Activated CD4-positive, alpha-beta T cell treated with anti-CD3 and anti-CD28 coated beads, Interleukin-2, amount 50 U/mL, for 16 hours (primary cell): ENCODE data around the gene ERF.

Experiments used
- DNase-seq: peaks from one replicate; pipeline ENCODE4 v3.0.0-alpha.2; 2020

ERF gene

GRCh38 chr19:42252365-42253244, 2.3 kb downstream of the ERF start:
- DNase-seq: no peak

- no peak for DNase-seq
These were observed 3.2 kb downstream of the ERF start for GRCh38 chr19:42251572-42252358.

GRCh38 chr19:42250666-42251531, 4.0 kb downstream of the ERF start:
- DNase-seq: no peak

GRCh38 chr19:42250183-42250665, 4.7 kb downstream of the ERF start:
- DNase-seq: no peak

- DNase-seq: no peak
These were observed 5.2 kb downstream of the ERF start for GRCh38 chr19:42249769-42250168.

- no peak for DNase-seq
These were observed 5.7 kb downstream of the ERF start for GRCh38 chr19:42249149-42249750.

- no peak for DNase-seq
These were observed 6.4 kb downstream of the ERF start for GRCh38 chr19:42248270-42249148.

- DNase-seq: no peak
These were observed 7.2 kb downstream of the ERF start for GRCh38 chr19:42247640-42248199.

- DNase-seq: no peak
These were observed 7.8 kb downstream of the ERF start for GRCh38 chr19:42246922-42247639.

- DNase-seq: no peak
These were observed 8.6 kb downstream of the ERF start for GRCh38 chr19:42246143-42246921.

- DNase-seq: no peak
These were observed 9.7 kb downstream of the ERF start for GRCh38 chr19:42245231-42245630.

- peak; percentile 96 for DNase-seq
These were observed 10.3 kb downstream of the ERF start for GRCh38 chr19:42244347-42245220.

GRCh38 chr19:42242512-42243409, 12.2 kb downstream of the ERF start, which contains the start of gene GSK3A:
GSK3A (minus strand) TSS chr19:42242602; CDS start chr19:42242465, 137 bp downstream.
- DNase-seq: peak; percentile 98

GRCh38 chr19:42242069-42242511, 12.8 kb downstream of the ERF start:
- DNase-seq: no peak

GRCh38 chr19:42241279-42241678, 13.6 kb downstream of the ERF start:
- DNase-seq: no peak

GRCh38 chr19:42239544-42240220, 15.2 kb downstream of the ERF start:
- no peak for DNase-seq

- no peak for DNase-seq
These were observed 19.7 kb downstream of the ERF start for GRCh38 chr19:42235181-42235580.
